HG03045 (cell line): Measurements from ENCODE around the gene EMID1.
"Not testable (repeated sequence)": the region's sequence is repeated elsewhere in the genome, so short reads cannot be mapped to it uniquely, and the experiment has no call there.

Experiments
- ATAC-seq: cut with Tn5 transposase; IDR thresholded peaks from one replicate; pipeline ENCODE4 v1.9.1; 2021; ENCODE audit warnings: mild to moderate bottlenecking, moderate library complexity; ENCODE audit not compliant: unreplicated experiment

Gene EMID1

DNA sequence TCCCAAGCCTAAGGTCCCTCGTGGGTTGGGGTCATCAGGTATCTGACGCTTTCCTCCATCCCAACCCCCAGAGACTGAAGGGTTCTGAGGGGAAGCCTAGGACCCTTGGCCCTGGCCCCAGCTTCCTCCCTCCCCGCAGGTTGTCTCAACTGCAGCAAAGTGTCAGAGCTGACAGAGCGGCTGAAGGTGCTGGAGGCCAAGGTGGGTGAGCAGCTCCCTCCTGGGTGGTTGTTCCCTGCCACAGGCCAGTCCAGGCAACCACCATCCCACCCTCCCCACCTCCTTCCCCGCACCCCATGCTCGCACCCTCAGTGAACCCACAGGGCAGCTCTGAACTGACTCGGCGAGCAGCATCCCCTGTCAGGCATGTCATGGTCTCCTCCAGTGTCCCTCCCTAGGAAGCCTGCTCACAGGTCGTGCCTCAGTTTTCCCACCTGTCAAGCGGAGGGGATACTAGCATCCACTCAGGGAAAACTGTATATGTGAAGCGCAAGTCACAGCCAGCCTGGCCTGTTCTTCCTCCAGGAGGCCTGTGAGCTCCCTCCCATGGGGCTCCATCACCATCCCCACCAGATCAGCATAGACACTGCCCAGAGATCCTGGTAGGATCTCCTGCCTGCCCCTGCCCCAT, 20.8 kb downstream of the EMID1 start:
- ATAC-seq, result no peak

DNA sequence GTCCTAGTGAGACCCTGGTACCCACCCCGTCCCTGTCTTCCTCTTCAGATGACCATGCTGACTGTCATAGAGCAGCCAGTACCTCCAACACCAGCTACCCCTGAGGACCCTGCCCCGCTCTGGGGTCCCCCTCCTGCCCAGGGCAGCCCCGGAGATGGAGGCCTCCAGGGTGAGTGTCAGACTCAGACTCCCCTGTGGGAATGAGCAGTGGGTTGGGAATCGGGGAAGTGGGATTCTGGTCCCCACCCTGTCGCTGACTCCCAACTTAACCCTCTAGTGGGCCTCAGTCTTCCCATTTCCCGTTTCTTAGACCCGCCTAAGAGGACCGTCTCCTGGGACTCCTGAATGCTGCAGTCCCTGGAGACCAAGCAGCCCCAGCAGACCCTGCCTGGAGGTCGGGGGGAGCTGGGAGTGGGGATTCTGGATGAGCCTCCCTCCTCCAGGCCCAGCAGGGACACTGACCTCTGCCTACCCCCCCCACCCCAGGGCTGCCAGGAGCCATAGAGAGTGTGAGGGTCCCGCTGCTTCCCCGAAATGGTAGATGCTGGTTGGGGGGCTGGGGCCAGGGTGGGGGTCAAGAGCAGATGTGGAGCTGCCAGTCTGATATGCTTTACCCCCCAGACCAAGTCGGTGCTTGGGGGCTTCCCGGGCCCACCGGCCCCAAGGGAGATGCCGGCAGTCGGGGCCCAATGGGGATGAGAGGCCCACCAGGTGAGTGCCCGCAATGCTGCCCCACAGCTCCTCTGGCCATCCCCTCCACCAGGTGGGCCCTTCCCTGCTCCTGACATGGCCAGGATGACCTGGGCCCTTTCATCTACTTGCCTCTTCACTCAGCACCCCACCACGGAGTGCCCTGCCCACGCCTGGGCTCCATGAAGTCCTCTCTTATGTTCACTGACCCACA, 25.5 kb downstream of the EMID1 start:
- no peak for ATAC-seq

DNA sequence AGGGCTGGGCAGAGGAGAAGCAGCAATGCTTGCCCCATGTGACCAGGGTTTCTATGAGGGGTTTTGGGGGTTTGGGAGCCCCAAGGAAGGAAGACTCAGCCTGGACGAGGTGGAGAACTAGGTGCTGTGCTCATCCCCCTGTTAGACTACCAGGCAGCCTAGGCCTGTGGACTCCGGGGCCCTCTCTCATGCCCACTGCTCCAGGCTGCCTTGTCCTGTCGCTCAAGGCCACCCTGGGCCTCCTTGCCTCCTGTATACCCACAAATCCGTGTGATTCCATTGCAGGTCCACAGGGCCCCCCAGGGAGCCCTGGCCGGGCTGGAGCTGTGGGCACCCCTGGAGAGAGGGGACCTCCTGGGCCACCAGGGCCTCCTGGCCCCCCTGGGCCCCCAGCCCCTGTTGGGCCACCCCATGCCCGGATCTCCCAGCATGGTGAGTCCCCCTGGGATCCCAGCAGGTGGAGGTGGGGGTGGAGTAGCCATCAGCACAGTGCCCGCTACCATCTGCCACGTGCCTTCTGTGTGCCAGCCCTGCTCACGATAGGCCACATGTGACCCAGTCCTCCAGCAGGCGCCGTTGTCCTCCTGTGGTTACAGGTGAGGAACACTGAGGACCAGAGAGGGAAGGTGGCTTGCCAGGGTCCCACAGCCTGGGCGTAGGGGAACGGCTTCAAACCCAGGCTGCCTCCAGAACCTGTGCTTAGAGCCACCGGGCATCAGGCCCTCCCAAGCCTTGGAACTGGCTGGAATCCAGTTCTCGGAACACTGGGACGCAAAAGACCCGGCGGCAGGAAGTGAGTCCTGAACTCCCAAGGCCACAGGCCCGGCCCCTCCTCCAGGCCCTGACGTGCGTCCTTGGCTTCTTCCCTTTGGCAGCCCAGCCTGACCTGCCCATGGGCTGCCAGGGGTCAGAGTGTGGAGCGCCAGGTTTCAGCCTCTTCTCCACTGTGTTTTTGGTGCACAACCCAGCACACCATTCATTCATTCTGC, 26.6 kb downstream of the EMID1 start:
- no peak for ATAC-seq

DNA sequence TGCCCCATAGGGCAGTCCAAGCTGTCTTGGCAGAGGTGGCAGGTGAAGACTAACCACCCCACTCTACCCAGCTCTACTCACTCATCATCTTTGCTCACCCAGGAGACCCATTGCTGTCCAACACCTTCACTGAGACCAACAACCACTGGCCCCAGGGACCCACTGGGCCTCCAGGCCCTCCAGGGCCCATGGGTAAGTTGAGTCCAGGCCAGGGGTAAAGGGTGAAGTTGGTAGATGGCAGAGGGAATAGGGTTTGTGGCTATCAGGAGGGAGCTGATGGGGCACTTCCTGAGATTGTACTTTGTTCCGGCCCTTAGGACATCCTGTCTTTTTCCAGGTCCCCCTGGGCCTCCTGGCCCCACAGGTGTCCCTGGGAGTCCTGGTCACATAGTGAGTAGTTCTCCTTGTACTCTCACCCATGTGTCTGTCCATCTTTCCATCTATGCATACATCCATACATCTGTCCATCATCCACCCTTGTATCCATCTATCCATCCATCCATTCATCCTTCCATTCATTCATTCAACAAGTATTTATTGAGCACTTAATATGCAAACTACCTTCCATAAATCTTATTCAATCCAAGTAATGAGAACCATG, 27.7 kb downstream of the EMID1 start:
- no peak for ATAC-seq

GRCh38 chr22:29240481-29240880, 34.8 kb downstream of the EMID1 start:
- ATAC-seq, result not testable (repeated sequence)

DNA sequence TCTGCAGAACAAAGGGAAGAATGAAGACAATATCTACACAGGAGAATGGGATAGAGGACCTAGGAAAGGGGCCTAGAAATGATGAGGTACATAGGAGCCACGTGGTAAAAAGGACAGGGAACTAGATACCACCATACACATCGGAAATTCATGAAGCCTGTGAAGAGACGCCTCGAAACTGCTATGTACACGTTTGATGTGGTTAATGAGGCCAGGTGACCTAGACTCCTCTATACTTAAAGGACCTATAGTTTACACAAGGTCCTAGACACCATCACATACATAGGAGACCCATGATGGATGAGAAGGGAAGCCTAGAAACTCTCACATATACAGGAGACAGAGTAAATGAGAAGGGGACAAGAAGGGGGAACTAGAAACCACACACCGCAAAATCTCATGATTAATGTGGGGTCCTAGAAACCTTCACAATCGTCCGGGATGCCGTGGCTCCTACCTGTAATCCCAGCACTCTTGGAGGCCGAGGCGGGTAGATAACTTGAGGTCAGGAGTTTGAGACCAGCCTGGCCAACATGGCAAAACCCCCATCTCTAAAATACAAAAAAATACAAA, 38.3 kb downstream of the EMID1 start:
- no peak for ATAC-seq

DNA sequence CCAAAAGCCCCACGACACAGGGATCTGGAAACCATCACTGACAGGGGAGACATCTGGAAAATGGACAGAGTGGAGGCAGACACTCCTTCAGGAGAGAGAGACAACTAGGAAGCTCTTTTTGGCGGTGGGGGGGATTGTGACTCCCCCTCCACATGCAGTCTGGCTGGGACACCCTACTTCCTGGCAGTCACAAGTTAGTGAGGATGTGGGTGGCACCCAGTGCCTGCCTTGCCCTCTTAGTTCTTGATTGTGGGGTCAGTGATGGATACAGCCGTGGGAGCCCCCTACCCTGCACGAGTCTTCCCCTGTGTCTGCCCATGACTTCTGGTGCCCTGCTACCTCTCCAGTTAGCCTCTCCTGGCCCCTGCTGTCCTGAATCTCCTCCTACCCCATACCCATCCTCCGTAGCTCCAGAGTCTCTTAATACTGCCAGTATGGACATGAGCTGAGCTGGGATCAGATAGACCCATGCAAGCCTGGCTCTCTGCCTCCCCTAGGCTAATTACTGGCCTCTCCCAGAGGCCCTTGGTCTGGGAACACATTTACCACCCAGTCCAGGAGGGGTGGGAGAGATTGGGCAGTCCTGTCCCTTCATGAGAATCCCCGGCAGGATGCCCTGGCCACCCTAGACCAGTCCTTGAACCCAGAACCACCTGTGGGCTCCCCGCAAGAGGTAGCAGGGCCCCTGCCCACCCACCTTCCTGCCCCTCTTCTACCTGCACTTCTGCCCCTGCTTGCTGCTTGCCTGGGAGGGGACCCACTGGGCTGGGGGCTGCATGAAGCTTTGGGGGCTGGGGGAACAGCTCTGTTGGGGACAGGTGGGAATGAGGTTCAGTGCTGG, 39.3 kb downstream of the EMID1 start:
- ATAC-seq, result no peak

- no peak for ATAC-seq
These were observed 40.1 kb downstream of the EMID1 start for GRCh38 chr22:29245626-29246385.

DNA sequence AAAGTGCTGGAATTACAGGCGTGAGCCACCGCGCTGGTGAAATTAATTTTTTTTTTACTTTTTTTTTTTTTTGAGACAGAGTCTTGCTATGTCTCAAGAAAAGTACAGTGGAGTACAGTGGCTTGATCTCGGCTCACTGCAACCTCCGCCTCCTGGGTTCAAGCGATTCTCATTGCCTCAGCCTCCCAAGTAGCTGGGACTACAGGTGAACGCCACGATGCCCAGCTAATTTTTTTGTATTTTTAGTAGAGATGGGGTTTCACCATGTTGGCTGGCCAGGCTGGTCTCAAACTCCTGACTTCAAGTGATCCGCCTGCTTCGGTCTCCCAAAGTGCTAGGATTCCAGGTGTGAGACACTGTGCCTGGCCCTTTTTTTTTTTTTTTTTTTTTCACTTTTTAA, 42.2 kb downstream of the EMID1 start:
- not testable (repeated sequence) for ATAC-seq

GRCh38 chr22:29251265-29251664, 45.6 kb downstream of the EMID1 start:
- ATAC-seq, result no peak

DNA sequence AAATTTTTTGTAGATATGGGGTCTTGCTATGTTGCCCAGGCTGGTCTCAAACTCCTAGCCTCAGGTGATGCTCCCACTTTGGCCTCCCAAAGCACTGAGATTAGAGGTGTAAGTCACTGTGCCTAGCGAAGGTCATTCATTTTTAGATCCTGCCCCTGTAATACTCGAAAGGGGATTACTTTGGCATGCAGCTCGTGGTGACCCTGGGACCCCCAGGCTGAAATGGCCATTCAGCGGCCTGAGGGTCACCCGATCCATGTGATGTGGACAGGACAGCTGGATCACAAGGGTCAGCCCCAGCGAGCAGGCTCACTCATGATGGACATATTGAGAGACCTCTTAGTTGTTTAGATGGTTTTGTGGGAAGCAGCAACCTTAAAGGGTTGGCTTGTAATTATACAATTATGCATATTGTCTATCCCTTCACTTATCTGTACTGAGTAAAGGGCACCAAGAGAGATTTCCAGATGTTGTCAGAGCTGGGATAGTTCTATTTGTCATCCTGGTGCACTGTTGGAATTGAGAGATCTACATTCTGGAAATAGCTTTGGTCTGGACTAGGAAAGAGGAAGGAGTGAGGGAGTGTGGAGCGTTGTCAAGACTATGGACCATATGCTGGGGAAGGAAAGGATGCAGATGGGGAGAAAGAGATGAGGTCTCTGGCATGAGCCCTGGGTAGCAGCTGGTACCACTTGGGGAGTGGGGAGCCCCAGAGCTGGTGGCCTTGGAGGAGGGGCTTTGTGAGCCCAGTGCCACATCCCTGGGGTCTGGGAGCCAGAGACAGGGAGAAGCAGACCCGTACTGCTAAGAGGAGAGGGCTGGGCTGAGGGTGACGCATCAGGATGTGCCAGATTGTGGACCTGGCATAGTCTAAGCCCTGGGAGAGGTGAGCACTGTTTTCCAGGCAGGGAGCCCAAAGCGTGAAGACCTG, 46.5 kb downstream of the EMID1 start:
- ATAC-seq, result no peak

DNA sequence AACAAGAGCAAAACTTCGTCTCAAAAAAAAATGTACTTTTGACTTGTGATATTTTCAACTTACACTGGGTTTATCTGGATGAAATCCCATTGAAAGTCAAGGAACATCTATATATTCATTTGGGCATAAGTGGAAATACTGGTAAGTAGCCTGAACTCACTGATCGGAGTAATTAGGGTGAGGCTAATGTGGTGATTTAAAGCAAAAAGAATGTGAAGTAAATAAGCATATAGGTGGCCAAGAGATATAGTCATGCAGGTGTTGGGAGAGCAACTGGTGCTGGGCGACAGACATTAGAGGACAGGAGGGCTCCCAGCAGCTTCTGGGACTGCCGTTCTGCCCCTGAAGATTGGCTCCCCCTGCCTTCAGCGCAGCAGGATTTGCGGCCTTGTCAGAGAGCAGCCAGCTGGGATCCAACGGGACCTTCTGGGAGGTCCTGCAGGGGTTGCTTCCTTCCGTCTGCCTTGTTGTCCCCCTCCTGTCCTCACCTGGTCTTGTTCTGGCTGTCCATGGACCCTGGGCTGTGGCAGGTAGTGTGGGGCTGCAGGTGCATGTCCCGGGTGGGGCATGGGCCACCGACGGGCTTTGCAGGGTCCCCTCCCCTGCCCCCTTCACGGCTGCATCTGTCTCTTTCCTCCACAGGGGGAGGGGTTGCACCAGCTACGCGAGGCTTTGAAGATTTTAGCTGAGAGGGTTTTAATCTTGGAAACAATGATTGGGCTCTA, 48.0 kb downstream of the EMID1 start:
- ATAC-seq, result no peak

DNA sequence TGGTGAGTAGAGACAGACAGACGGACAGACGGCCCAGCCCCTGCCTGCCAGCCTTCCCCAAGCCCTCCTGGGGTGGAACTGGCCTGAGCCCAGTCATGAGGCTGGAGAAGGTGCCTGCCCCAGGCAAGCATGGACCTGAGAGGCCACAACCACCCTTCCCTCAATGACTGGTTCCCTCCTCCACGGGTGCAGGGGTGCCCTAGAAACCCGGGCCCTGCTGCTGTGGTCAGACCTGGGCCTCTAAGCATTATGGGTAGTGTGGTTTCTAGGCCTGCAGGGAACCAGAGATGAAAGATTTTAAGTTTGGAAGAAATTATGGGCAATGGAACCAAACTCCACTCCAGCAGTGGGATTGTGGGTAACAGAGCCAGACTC, 48.6 kb downstream of the EMID1 start:
- ATAC-seq, result no peak

- no peak for ATAC-seq
These were observed 49.4 kb downstream of the EMID1 start for GRCh38 chr22:29255064-29255621.

- no peak for ATAC-seq
These were observed 51.1 kb downstream of the EMID1 start for GRCh38 chr22:29256606-29257325.

DNA sequence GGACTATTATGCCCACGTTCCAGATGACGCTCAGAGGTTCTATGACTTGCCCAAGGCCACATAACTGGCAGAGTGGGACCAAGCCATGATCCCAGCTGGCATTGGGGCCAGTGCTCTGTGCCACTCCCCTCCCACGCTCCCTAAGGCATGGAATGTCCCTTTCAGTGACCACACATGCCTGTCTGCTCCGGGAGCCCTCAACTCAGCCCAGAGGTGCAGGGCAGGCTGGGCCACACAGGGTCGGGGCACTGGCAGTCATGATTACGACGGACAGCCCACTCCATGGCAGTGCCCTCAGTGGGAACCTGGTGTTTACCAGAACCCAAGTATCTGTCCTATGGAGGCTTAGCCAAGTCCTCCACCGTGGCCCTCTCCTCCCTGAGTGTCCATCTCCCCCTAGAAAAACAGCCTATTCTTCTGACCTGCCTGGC, 52.1 kb downstream of the EMID1 start:
- no peak for ATAC-seq
